ENCODE results near the gene ATP2C2.

DNA sequence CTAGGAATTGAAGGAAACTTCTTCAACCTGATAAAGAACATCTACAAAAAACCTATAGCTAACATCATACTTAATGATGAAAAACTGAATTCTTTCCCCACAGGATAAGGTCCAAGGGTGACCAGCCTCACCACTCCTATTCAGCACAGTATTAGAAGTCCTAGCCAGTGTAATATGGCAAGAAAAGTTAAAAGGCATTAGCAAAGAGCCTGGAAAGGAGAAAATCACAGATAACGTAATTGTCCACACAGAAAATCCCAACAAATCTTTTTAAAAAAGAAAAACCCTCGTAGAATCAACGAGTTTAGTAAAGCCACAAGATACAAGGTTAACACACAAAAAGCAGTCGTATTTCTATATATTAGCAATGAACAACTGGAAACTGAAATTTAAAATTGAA is 98.4 kb downstream of the ATP2C2 start:
- TF ChIP-seq, protein P1, sequence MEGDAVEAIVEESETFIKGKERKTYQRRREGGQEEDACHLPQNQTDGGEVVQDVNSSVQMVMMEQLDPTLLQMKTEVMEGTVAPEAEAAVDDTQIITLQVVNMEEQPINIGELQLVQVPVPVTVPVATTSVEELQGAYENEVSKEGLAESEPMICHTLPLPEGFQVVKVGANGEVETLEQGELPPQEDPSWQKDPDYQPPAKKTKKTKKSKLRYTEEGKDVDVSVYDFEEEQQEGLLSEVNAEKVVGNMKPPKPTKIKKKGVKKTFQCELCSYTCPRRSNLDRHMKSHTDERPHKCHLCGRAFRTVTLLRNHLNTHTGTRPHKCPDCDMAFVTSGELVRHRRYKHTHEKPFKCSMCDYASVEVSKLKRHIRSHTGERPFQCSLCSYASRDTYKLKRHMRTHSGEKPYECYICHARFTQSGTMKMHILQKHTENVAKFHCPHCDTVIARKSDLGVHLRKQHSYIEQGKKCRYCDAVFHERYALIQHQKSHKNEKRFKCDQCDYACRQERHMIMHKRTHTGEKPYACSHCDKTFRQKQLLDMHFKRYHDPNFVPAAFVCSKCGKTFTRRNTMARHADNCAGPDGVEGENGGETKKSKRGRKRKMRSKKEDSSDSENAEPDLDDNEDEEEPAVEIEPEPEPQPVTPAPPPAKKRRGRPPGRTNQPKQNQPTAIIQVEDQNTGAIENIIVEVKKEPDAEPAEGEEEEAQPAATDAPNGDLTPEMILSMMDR (IDR thresholded peaks at IDR 0.05) = no peak
- TF ChIP-seq POLR2A (IDR thresholded peaks at IDR 0.05) = no peak
